Activated naive CD8-positive, alpha-beta T cell (primary cell): ENCODE data around the gene GMEB2.

ENCODE experiments used
- H3K27ac Mint-ChIP-seq: one replicate; pipeline ENCODE4 v1.8.0; 2021; ENCODE audit warnings: mixed read lengths
- H3K27me3 Mint-ChIP-seq: one replicate; pipeline ENCODE4 v1.8.0; 2021; ENCODE audit warnings: mixed read lengths
- H3K36me3 Mint-ChIP-seq: one replicate; pipeline ENCODE4 v1.8.0; 2021; ENCODE audit warnings: mixed read lengths
- H3K4me1 Mint-ChIP-seq: one replicate; pipeline ENCODE4 v1.8.0; 2021; ENCODE audit warnings: low read depth, mixed read lengths
- H3K4me3 Mint-ChIP-seq: one replicate; pipeline ENCODE4 v1.8.0; 2021; ENCODE audit warnings: mild to moderate bottlenecking, mixed read lengths
- H3K9me3 Mint-ChIP-seq: one replicate; pipeline ENCODE4 v1.8.0; 2021; ENCODE audit warnings: low read depth, mixed read lengths

Gene GMEB2

DNA sequence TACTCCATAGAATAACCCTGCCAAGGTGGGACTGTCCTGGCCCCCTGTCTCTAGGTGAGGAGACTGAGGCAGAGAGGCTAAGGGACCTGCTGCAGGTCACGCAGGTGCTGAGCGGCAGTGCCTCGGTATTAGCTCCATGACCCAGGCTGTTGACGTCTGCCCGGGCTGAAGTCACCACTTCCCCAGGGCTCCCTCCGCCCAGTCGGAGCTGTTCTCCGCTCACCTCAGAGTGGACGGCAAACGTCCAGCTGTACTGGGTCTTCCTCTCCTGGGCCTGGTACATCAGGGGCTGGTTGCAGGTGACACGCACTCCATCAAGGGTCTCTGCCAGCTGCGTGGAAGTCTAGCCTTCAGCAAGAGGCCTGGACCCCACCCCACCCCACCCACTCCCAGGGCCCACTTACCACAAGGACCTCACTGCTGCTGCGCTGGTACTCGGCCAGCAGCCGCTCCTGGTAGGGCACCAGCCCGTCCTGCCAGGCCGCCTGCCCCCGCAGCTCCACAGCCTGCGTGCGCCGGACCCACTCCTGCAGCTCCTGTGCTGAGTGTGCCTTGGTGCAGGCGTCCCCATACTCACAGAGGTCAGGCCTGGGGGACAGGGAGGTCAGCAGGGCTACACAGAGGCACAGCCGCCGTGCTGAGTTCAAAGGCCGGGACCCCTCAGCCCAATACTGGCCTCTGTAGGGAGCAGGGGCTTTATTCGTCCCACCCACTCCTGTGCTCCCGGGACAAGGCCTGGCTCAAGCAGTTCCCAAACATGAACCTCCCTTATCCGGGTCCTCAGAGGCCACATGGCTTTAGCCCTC is 56.4 kb downstream of the GMEB2 start:
- H3K9me3 Mint-ChIP-seq, result no peaks in the 10 kb centered on the region
- no peak overlapping the region for H3K4me3 Mint-ChIP-seq
- H3K27me3 Mint-ChIP-seq, result no peaks in the 10 kb centered on the region
- H3K4me1 Mint-ChIP-seq, result peaks cover 17% of the 10 kb centered on the region
- no peaks in the 10 kb centered on the region for H3K36me3 Mint-ChIP-seq
- H3K27ac Mint-ChIP-seq, result no peak overlapping the region

DNA sequence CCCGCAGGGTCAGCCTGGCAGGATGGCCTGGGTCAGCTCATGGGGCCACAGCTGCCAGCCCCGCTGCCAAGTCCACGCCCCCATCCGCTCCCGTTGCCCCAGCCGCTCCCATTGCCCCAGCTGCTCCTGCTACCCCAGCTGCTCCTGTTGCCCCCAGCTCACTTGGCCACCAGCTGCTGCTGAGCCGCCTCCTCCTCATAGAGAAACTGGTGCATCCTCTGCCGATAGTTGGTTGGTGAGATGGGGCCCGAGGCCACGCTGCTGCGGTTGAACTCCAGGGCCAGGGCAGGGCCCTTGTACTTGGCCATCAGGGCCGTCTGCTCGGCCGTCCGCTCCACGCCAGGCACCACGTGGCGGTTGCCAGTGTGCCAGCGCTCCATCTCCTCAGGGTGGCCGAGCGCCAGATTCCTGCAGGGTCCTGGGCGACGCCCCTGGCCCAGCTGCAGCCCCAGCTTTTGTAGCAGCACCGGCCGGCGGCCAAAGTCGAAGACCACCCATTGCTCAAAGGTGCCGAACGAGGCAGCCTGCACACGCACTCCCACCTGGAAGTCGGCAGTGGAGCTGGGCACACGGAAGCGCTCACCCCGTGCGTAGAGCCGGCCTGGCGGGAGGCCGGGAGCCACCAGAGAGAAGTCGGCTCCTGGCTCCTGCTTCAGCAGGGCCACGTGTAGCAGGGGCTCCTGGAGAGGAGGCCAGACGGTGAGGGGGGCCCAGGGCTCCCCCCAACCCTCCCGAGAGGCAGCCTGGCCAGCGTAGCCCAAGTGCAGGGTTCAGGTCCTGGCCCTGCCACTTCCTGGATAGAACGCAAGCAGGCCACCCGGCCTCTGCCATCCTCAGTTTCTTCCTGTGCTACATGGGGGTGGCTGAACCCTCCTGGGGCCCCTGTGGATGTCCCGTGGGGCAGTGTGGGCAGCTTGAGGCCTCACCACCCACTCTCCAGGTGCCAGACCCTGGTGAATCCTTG is 57.6 kb downstream of the GMEB2 start:
- H3K27ac Mint-ChIP-seq, result no peak overlapping the region
- no peaks in the 10 kb centered on the region for H3K27me3 Mint-ChIP-seq
- H3K4me3 Mint-ChIP-seq, result peak overlapping the region; percentile 32
- peaks cover 17% of the 10 kb centered on the region for H3K4me1 Mint-ChIP-seq
- H3K9me3 Mint-ChIP-seq, result no peaks in the 10 kb centered on the region
- H3K36me3 Mint-ChIP-seq, result no peaks in the 10 kb centered on the region

DNA sequence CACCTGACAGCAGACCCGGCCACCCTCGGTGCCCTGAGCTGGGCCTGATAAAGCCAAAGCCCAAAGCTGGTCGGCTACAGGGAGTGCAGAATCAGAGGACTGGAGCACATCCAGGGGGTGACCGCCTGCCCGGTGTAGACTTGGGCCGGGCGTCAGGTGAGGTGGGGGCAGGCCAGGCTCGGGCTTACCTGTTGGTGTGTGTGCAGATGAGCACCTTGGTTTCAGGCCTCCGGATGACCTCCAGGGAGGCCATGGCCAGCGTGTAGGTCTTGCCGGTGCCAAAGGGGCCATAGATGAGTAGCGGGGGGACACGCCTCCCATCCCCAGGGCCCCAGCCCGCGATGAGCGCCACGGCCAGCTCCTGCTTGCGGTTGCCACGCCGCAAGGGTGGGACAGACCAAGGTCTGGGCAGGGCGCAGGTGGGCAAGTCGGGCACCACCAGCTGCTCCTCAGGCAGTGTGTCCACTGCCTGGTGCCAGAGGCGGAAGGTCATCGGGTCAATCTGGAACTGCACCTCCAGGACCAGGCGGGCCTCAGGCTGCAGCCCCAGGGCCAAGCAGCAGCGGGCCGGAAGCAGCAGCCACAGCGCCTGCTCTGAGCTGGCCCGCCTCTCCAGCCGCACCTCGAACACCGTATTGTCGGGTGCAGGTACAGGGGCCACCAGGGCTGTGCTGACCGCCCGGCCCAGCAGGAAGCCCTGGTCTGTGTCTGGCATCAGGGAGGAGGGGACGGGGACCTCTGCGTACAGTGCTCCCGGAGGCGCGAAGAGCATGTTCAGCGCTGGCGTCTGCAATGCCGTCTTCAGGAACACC is 58.5 kb downstream of the GMEB2 start:
- Mint-ChIP-seq H3K36me3 (no peaks in the 10 kb centered on the region), H3K27me3 (no peaks in the 10 kb centered on the region), H3K9me3 (no peaks in the 10 kb centered on the region), H3K4me1 (peaks cover 14% of the 10 kb centered on the region), H3K4me3 (peak overlapping the region; percentile 77), H3K27ac (no peak overlapping the region)

GRCh38 chr20:63567386-63568169 is 59.3 kb downstream of the GMEB2 start:
- H3K4me1 Mint-ChIP-seq, result peaks cover 14% of the 10 kb centered on the region
- H3K27ac Mint-ChIP-seq, result no peak overlapping the region
- H3K4me3 Mint-ChIP-seq, result peak overlapping the region; percentile 77
- H3K9me3 Mint-ChIP-seq, result no peaks in the 10 kb centered on the region
- H3K27me3 Mint-ChIP-seq, result no peaks in the 10 kb centered on the region
- H3K36me3 Mint-ChIP-seq, result no peaks in the 10 kb centered on the region

- no peak overlapping the region for H3K27ac Mint-ChIP-seq
- no peak overlapping the region for H3K4me3 Mint-ChIP-seq
- H3K9me3 Mint-ChIP-seq, result no peaks in the 10 kb centered on the region
- no peaks in the 10 kb centered on the region for H3K36me3 Mint-ChIP-seq
- no peaks in the 10 kb centered on the region for H3K27me3 Mint-ChIP-seq
- H3K4me1 Mint-ChIP-seq, result peaks cover 14% of the 10 kb centered on the region
Observed at GRCh38 chr20:63567136-63567385, 59.8 kb downstream of the GMEB2 start.

DNA sequence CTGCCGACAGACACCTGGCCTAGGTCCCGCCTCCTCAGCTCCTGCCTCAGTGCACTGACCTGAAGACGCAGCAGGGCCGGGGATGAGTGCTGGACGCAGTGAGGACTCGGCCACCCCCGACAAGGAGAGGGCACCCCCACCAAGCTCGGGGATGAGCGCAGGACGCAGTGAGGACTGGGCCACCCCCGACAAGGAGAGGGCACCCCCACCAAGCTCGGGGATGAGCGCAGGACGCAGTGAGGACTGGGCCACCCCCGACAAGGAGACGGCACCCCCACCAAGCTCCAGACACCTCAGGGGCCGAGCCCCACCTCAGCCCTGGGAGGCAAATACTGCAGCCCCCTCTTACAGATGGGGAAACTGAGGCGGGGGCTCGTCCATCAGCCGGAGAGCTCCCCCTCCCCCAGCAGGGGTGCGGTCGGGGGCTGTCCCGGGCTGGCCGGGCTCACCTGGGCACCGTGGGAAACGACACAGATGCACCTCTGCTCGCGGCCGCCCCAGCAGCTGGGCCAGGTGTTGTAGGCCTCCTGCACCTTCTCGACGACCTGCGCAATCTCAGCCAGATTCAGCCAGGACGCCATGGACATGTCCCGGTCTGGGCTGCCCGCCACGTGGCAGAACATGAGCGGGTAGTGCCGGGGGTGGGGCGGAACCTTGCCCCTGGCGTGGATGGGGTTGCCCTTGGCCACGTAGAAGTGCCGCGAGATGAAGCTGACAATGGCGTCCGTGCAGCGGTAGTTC is 60.3 kb downstream of the GMEB2 start:
- no peaks in the 10 kb centered on the region for H3K36me3 Mint-ChIP-seq
- no peak overlapping the region for H3K4me3 Mint-ChIP-seq
- H3K27ac Mint-ChIP-seq, result no peak overlapping the region
- H3K4me1 Mint-ChIP-seq, result peaks cover 14% of the 10 kb centered on the region
- no peaks in the 10 kb centered on the region for H3K9me3 Mint-ChIP-seq
- H3K27me3 Mint-ChIP-seq, result no peaks in the 10 kb centered on the region

DNA sequence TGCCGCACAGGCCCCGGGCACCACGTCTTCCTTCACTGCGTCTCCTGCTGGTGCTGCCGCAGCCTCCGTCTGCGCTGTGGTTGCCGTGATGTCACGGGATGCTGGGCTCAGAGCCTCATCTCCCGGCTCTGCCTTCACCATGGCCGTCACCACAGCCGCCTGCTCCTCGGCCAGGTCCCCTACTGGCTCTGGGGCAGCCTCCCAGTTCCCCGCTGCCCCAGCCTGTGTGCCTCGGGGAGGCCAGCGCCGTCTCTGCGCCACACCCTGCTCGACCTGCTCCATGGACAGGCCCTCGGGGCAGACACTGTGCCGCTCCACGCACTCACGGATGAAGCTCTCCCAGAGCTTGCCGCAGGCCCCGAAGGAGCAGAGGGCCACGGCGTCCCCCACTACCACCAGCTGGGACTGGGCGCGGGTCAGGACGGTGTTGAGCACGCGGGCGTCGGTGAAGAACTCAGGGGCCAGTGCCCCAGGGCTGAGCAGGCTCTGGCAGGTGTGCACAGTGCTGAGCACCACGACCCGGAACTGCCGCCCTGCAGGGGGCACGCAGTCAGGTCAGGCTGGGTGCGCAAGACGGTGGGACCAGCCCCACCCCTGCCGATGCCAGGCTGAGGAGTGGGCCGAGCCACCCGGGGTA is 61.1 kb downstream of the GMEB2 start:
- H3K27ac Mint-ChIP-seq, result no peak overlapping the region
- H3K4me3 Mint-ChIP-seq, result no peak overlapping the region
- H3K27me3 Mint-ChIP-seq, result no peaks in the 10 kb centered on the region
- no peaks in the 10 kb centered on the region for H3K36me3 Mint-ChIP-seq
- peaks cover 14% of the 10 kb centered on the region for H3K4me1 Mint-ChIP-seq
- H3K9me3 Mint-ChIP-seq, result no peaks in the 10 kb centered on the region

GRCh38 chr20:63565021-63565698 is 61.7 kb downstream of the GMEB2 start:
- Mint-ChIP-seq H3K4me3 (no peak overlapping the region), H3K9me3 (no peaks in the 10 kb centered on the region), H3K27ac (no peak overlapping the region), H3K36me3 (peaks cover 2% of the 10 kb centered on the region), H3K4me1 (peaks cover 16% of the 10 kb centered on the region), H3K27me3 (no peaks in the 10 kb centered on the region)

- no peak overlapping the region for H3K4me3 Mint-ChIP-seq
- no peaks in the 10 kb centered on the region for H3K9me3 Mint-ChIP-seq
- H3K27ac Mint-ChIP-seq, result no peak overlapping the region
- H3K27me3 Mint-ChIP-seq, result no peaks in the 10 kb centered on the region
- peaks cover 2% of the 10 kb centered on the region for H3K36me3 Mint-ChIP-seq
- peaks cover 14% of the 10 kb centered on the region for H3K4me1 Mint-ChIP-seq
Observed at GRCh38 chr20:63564036-63564810, 62.7 kb downstream of the GMEB2 start.

GRCh38 chr20:63563225-63563935 is 63.5 kb downstream of the GMEB2 start:
- Mint-ChIP-seq H3K27ac (no peak overlapping the region), H3K27me3 (no peaks in the 10 kb centered on the region), H3K36me3 (peaks cover 2% of the 10 kb centered on the region), H3K4me3 (no peak overlapping the region), H3K4me1 (peaks cover 11% of the 10 kb centered on the region), H3K9me3 (no peaks in the 10 kb centered on the region)

DNA sequence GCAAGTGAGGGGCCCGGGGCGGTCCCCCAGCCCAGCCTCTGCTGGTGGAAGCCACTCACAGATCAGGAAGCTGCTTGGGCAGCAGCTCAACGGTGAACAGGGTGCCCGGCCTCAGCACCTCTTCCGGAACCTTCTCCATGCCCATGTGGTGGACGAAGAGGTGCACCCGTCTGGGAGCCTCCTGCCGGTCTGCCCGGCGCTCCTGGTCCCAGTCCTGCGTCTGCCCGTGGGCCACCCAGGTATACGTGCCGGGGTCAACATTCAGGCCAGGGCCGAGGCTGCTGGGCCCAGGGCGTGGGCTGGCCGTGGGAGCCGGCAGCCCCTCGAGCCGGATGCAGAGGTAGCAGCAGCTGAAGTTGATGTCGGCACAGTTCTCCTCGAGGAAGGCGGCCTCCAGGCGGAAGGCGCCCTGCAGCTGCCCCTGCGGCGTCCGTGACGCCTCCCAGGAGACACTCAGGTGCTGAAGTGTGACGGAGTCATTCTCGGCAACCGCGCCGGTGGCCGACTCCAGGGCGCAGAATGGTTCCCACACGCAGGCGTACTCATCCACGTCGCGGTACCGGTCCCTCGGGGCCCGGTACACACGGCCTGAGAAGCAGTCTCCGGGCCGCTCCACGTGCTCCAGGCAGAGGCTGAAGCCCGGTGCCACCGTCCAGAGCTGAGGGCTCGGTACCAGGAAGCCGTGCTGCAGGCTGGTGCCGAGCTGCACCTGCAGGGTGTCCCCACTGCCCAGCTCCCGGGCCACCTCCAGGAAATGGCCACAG is 64.3 kb downstream of the GMEB2 start:
- Mint-ChIP-seq H3K9me3 (no peaks in the 10 kb centered on the region), H3K4me1 (peaks cover 5% of the 10 kb centered on the region), H3K27ac (no peak overlapping the region), H3K27me3 (no peaks in the 10 kb centered on the region), H3K4me3 (no peak overlapping the region), H3K36me3 (peaks cover 2% of the 10 kb centered on the region)
